ENCODE measurements around the gene CLIC6. TPM values are rescaled to one million over a fixed set of nuclear protein-coding genes. Genes with fewer than 3 reads are reported as not detected.

CLIC6 gene
- total and polyA plus RNA-seq, 2 of the 8 experiments (the other 6 are each of a cell fraction or from before 2014, with no cell fraction given), result 0.42 to 1.3 TPM

DNA sequence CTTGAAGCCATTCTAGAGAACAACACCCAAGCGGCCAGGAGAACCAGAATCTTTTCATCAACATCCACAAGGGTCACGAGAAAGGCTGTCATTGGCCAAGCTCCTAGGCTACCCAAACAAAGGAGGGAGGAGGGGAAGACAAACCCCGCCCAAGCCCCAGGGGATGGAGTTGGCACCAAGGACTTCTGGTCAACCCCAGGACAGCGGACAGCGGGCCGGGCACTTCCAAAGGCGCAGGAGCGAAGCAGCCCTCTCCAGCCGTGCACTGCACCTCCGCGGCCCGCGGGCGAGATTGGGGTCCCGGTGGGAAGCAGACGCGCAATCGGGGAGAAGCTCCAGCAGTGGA lies at the start of gene CLIC6 (continued):
- TF ChIP-seq, protein P1, sequence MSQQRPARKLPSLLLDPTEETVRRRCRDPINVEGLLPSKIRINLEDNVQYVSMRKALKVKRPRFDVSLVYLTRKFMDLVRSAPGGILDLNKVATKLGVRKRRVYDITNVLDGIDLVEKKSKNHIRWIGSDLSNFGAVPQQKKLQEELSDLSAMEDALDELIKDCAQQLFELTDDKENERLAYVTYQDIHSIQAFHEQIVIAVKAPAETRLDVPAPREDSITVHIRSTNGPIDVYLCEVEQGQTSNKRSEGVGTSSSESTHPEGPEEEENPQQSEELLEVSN (IDR thresholded peaks at IDR 0.05), result peak; percentile 16; the same call in 1 of the 2 replicates
- no peak for TF ChIP-seq HDAC2 (IDR thresholded peaks at IDR 0.05; ENCODE audit: borderline replicate concordance in 1 of 2, low read depth in 2 of 2, low read length in 2 of 2)
